Progenitor cell of endocrine pancreas (in vitro differentiated cells): ENCODE data around the gene SPTLC1. TPM values are rescaled to one million over a fixed set of nuclear protein-coding genes. Genes with fewer than 3 reads are reported as not detected.
"Not testable (repeated sequence)": the region's sequence is repeated elsewhere in the genome, so short reads cannot be mapped to it uniquely, and the experiment has no call there.

Experiments
- DNase-seq: peaks from one replicate; pipeline ENCODE4 v3.0.0; 2021; ENCODE audit warnings: low spot score; ENCODE audit not compliant: unreplicated experiment
- H3K27ac Mint-ChIP-seq: 2 replicates; pipeline ENCODE4 v1.8.0; 2021; ENCODE audit warnings: mild to moderate bottlenecking, moderate library complexity, mixed read lengths
- H3K27me3 Mint-ChIP-seq: 2 replicates; pipeline ENCODE4 v1.8.0; 2021; ENCODE audit warnings: mixed read lengths
- H3K36me3 Mint-ChIP-seq: 2 replicates; pipeline ENCODE4 v1.8.0; 2022; ENCODE audit warnings: mixed read lengths; ENCODE audit not compliant: insufficient read depth
- H3K4me1 Mint-ChIP-seq: 2 replicates; pipeline ENCODE4 v1.8.0; 2021; ENCODE audit warnings: low read depth, mixed read lengths
- H3K4me3 Mint-ChIP-seq: 2 replicates; pipeline ENCODE4 v1.8.0; 2021; ENCODE audit warnings: low read depth, mild to moderate bottlenecking, moderate library complexity, mixed read lengths
- H3K9me3 Mint-ChIP-seq: 2 replicates; pipeline ENCODE4 v1.8.0; 2021; ENCODE audit warnings: low read depth, mixed read lengths
- total RNA-seq: library from RNA; stranded (reverse); gene quantifications from 2 replicates; pipeline ENCODE4 v1.2.1, GENCODE V29; 2021
- TF ChIP-seq, protein P1 (sequence below): fragments of 200-600 bp; sonication (generic); IDR thresholded peaks from one replicate; pipeline ENCODE4 v1.5.0; 2021; ENCODE audit warnings: antibody characterized with exemption, mild to moderate bottlenecking; ENCODE audit not compliant: unreplicated experiment

Gene SPTLC1
- total RNA-seq, 1 donor from 2014 or later, result 68.8 TPM

- no peak overlapping the region for H3K4me3 Mint-ChIP-seq
- TF ChIP-seq, protein P1, sequence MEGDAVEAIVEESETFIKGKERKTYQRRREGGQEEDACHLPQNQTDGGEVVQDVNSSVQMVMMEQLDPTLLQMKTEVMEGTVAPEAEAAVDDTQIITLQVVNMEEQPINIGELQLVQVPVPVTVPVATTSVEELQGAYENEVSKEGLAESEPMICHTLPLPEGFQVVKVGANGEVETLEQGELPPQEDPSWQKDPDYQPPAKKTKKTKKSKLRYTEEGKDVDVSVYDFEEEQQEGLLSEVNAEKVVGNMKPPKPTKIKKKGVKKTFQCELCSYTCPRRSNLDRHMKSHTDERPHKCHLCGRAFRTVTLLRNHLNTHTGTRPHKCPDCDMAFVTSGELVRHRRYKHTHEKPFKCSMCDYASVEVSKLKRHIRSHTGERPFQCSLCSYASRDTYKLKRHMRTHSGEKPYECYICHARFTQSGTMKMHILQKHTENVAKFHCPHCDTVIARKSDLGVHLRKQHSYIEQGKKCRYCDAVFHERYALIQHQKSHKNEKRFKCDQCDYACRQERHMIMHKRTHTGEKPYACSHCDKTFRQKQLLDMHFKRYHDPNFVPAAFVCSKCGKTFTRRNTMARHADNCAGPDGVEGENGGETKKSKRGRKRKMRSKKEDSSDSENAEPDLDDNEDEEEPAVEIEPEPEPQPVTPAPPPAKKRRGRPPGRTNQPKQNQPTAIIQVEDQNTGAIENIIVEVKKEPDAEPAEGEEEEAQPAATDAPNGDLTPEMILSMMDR, result no peak
- H3K4me1 Mint-ChIP-seq, result peaks cover 2% of the 10 kb centered on the region
- peaks cover 34% of the 10 kb centered on the region for H3K27me3 Mint-ChIP-seq
- H3K36me3 Mint-ChIP-seq, result no peaks in the 10 kb centered on the region
- peaks cover 2% of the 10 kb centered on the region for H3K9me3 Mint-ChIP-seq
- H3K27ac Mint-ChIP-seq, result no peak overlapping the region
- no peak for DNase-seq
Observed at GRCh38 chr9:92136184-92136858, 21.1 kb upstream of the SPTLC1 start.

- Mint-ChIP-seq H3K4me1 (no peaks in the 10 kb centered on the region), H3K27me3 (peaks cover 28% of the 10 kb centered on the region), H3K4me3 (no peak overlapping the region), H3K9me3 (peaks cover 4% of the 10 kb centered on the region), H3K36me3 (no peaks in the 10 kb centered on the region), H3K27ac (no peak overlapping the region)
- TF ChIP-seq, protein P1, result no peak
- DNase-seq, result no peak
Observed at GRCh38 chr9:92135576-92135975, 20.4 kb upstream of the SPTLC1 start.

DNA sequence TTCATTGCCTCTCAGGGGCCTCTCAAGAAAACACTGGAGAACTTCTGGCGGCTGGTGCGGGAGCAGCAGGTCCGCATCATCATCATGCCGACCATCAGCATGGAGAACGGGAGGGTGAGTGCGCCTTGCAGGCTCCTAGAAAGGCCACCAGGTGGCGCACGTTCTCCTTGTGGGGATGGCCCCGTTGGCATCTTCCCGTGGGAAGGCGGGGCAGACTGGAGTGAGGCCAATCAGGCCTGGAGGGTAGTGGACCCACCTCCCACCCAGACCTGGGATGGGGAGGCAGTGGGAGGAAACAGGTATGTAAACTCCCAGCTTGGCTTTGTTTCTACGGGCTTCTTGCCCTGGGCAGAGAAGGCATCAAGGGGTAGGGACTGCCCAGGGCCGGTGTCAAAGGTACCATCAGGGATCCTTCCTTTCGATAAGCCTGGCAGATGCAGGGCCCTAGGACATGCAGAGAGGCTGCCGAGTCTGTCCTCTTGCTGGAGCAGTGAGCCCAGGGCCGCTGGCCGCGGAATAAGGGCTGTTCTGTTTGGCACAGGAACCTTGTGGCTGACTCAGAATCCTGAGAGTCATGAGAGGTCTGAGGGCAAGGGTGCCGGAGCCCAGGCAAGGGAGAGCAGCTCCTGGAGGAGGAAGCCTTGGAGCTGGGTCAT is 18.9 kb upstream of the SPTLC1 start:
- H3K9me3 Mint-ChIP-seq, result peaks cover 4% of the 10 kb centered on the region
- H3K4me1 Mint-ChIP-seq, result no peaks in the 10 kb centered on the region
- TF ChIP-seq, protein P1, result peak; percentile 99
- no peak overlapping the region for H3K27ac Mint-ChIP-seq
- DNase-seq, result peak; percentile 79
- H3K27me3 Mint-ChIP-seq, result peaks cover 20% of the 10 kb centered on the region
- H3K4me3 Mint-ChIP-seq, result peak overlapping the region; percentile 51
- H3K36me3 Mint-ChIP-seq, result no peaks in the 10 kb centered on the region

DNA sequence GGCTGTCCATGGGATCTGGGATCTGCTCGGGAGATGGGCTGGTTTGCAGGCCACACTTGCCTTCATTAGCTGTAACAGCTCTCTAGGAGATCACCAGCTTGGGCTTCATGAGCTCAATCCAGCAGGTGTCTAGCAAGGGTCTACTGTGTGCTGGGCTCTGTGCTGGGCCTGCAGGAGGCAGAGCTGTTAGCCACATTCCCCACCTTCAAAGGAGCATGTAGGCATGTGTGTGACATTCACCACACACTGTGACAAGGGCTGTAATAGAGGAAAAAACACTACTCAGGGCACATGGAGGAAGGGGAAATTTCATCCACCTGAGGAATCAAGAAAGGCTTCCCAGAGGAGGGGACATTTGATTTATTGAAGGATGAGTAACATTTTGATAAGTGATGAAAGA is 17.7 kb upstream of the SPTLC1 start:
- H3K4me1 Mint-ChIP-seq, H3K9me3 Mint-ChIP-seq, DNase-seq, H3K4me3 Mint-ChIP-seq, H3K36me3 Mint-ChIP-seq, H3K27ac Mint-ChIP-seq: not testable (repeated sequence)
- peaks cover 20% of the 10 kb centered on the region for H3K27me3 Mint-ChIP-seq

- no peak overlapping the region for H3K4me3 Mint-ChIP-seq
- TF ChIP-seq, protein P1, result no peak
- H3K36me3 Mint-ChIP-seq, result no peaks in the 10 kb centered on the region
- peaks cover 20% of the 10 kb centered on the region for H3K27me3 Mint-ChIP-seq
- H3K27ac Mint-ChIP-seq, result no peak overlapping the region
- H3K4me1 Mint-ChIP-seq, result no peaks in the 10 kb centered on the region
- H3K9me3 Mint-ChIP-seq, result peaks cover 4% of the 10 kb centered on the region
- DNase-seq, result no peak
Observed at GRCh38 chr9:92132501-92132900, 17.3 kb upstream of the SPTLC1 start.

DNA sequence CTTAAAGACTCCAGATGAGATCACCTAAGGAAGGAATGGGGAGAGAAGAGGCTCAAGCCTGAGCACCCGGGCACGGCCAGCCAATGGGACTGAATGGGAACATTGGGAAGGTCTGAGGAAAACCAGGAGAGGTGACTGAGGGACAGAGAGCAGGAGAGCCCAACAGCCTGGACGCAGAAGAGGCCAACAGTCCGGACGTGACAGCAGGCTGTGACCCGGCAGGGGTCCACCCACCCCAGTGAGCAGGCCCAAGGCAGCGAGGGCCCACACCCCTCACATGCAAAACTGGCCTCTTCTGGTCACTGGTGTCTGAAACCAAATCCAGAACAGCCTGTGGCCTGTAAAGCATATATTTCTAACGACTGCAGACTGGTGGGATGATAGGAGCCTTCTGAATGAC is 7.6 kb upstream of the SPTLC1 start:
- H3K4me1 Mint-ChIP-seq, result no peaks in the 10 kb centered on the region
- H3K27ac Mint-ChIP-seq, result no peak overlapping the region
- TF ChIP-seq, protein P1, result no peak
- H3K9me3 Mint-ChIP-seq, result no peaks in the 10 kb centered on the region
- H3K4me3 Mint-ChIP-seq, result no peak overlapping the region
- no peaks in the 10 kb centered on the region for H3K36me3 Mint-ChIP-seq
- no peak for DNase-seq
- H3K27me3 Mint-ChIP-seq, result peaks cover 22% of the 10 kb centered on the region
